ENCODE measurements around the gene FANCC. TPM values are rescaled to one million over a fixed set of nuclear protein-coding genes. Genes with fewer than 3 reads are reported as not detected.

FANCC gene
- total and polyA plus RNA-seq, 12 donors: 1.9 to 6.1 (median 3.3) TPM

GRCh38 chr9:95085036-95085770 is 232.3 kb downstream of the FANCC start:
- peaks cover 0 to 67% of the 10 kb centered on the region in 2 donors for H3K36me3 ChIP-seq (replicated peaks in 1 of 2)
- H3K4me1 ChIP-seq (replicated peaks in 1 of 2): peaks cover under 1 to 9% of the 10 kb centered on the region in 2 donors
- no peak overlapping the region for H3K27ac ChIP-seq
- no peaks in the 10 kb centered on the region for H3K27me3 ChIP-seq
- no peak overlapping the region for H3K4me3 ChIP-seq
- DNase-seq: no peak
- H3K9me3 ChIP-seq (replicated peaks in 1 of 3): no peaks in the 10 kb centered on the region
- 93 to 94% (median 93%) methylated on average over 29 of the region's 29 CpGs for WGBS, 4 donors
- no peak for TF ChIP-seq POLR2A (IDR thresholded peaks at IDR 0.05)
- TF ChIP-seq, protein P1, sequence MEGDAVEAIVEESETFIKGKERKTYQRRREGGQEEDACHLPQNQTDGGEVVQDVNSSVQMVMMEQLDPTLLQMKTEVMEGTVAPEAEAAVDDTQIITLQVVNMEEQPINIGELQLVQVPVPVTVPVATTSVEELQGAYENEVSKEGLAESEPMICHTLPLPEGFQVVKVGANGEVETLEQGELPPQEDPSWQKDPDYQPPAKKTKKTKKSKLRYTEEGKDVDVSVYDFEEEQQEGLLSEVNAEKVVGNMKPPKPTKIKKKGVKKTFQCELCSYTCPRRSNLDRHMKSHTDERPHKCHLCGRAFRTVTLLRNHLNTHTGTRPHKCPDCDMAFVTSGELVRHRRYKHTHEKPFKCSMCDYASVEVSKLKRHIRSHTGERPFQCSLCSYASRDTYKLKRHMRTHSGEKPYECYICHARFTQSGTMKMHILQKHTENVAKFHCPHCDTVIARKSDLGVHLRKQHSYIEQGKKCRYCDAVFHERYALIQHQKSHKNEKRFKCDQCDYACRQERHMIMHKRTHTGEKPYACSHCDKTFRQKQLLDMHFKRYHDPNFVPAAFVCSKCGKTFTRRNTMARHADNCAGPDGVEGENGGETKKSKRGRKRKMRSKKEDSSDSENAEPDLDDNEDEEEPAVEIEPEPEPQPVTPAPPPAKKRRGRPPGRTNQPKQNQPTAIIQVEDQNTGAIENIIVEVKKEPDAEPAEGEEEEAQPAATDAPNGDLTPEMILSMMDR (IDR thresholded peaks at IDR 0.05): no peak
- intact Hi-C loops (cut with DNase I): loop anchor here in 1 of 2 donors (10.0 kb wide), 1 partner anchor 50 kb away; no protein-coding TSS in a partner anchor

GRCh38 chr9:95084254-95084934 is 233.1 kb downstream of the FANCC start:
- Histone ChIP-seq H3K4me1 (replicated peaks in 1 of 2) (peaks cover 0 to 6% of the 10 kb centered on the region in 2 donors), H3K27me3 (no peaks in the 10 kb centered on the region), H3K36me3 (replicated peaks in 1 of 2) (peaks cover 0 to 67% of the 10 kb centered on the region in 2 donors), H3K4me3 (no peak overlapping the region), H3K27ac (no peak overlapping the region), H3K9me3 (replicated peaks in 1 of 3) (no peaks in the 10 kb centered on the region)
- 87 to 93% (median 92%) methylated on average over 17 to 19 of the region's 19 CpGs for WGBS, 4 donors
- peak in 1 of 7 donors; percentile 7 for DNase-seq
- TF ChIP-seq, protein P1 (IDR thresholded peaks at IDR 0.05): no peak
- no peak for TF ChIP-seq POLR2A (IDR thresholded peaks at IDR 0.05)
- intact Hi-C loops (cut with DNase I): loop anchor here in 1 of 2 donors (10.0 kb wide), 1 partner anchor 50 kb away; no protein-coding TSS in a partner anchor

DNA sequence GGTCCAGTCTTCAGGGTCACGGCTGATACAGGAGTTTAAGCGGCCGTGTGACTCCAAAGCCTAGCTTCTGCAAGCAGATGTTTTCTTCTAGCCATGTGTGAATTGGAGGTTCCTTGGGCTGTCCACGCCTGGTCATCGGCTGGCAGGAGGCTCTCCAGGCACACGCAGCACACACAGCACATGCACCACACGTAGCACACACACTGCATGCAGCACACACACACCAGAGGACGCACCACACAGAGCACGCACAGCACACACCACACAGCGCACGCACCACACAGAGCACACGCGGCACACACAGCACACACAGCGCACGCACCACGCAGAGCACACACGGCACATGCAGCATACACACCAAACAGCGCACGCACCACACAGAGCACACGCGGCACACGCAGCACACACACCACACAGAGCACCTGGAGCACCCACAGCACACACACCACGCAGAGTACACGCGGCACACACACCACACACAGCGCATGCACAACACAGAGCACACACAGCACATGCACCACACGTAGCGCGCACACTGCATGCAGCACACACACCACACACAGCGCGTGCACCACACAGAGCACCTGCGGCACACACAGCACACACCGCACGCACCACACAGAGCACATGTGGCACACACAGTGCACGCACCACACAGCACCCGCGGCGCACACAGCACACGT is 234.3 kb downstream of the FANCC start:
- Histone ChIP-seq H3K36me3 (replicated peaks in 1 of 2) (peaks cover 0 to 67% of the 10 kb centered on the region in 2 donors), H3K27me3 (no peaks in the 10 kb centered on the region), H3K9me3 (replicated peaks in 1 of 3) (no peaks in the 10 kb centered on the region), H3K4me3 (no peak overlapping the region), H3K27ac (peak overlapping the region in 1 of 5 donors; percentile 52), H3K4me1 (replicated peaks in 1 of 2) (peaks cover 0 to 17% of the 10 kb centered on the region in 2 donors)
- no peak for DNase-seq
- 89 to 94% (median 93%) methylated on average over 22 to 39 of the region's 39 CpGs for WGBS, 4 donors
- intact Hi-C loops (cut with DNase I): loop anchor here in 1 of 2 donors (10.0 kb wide), 1 partner anchor 48 kb away; no protein-coding TSS in a partner anchor
- TF ChIP-seq POLR2A (IDR thresholded peaks at IDR 0.05): no peak
- TF ChIP-seq, protein P1 (IDR thresholded peaks at IDR 0.05): no peak
